ENCODE results near the gene UBL4A. TPM values are rescaled to one million over a fixed set of nuclear protein-coding genes. Genes with fewer than 3 reads are reported as not detected.
A peak's percentile ranks its signal among the peaks of the same experiment; 100 is the strongest.

The UBL4A gene
- total RNA-seq, 1 experiment from 2014 or later: 84.0 TPM

DNA sequence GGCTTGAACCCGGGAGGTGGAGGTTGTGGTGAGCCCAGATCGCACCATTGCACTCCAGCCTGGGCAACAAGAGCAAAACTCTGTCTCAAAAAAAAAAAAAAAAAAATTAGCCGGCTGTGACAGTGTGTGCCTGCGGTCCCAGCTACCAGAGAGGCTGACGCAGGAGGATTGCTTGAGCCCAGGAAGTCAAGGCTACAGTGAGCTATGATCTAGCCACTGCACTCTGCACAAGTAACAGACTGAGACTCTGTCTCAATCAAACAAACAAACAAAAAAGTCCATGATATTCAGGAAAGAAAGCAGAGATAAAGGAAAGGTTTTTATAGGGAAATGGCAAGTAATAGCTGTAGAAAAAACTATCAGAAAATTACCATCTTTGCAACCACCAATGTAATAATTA is 5.2 kb downstream of the UBL4A start:
- Histone ChIP-seq H3K27me3 (ENCODE audit: control insufficient read depth, insufficient read depth, low read length) (no peaks in the 10 kb centered on the region), H3K4me3 (ENCODE audit: insufficient read depth, low read depth, low read length) (no peak overlapping the region), H3K36me3 (replicated peaks; ENCODE audit: control insufficient read depth, insufficient read depth, low read length) (peaks cover 2% of the 10 kb centered on the region; the same call in 1 of the 2 replicates)
- DNase-seq: no peak

DNA sequence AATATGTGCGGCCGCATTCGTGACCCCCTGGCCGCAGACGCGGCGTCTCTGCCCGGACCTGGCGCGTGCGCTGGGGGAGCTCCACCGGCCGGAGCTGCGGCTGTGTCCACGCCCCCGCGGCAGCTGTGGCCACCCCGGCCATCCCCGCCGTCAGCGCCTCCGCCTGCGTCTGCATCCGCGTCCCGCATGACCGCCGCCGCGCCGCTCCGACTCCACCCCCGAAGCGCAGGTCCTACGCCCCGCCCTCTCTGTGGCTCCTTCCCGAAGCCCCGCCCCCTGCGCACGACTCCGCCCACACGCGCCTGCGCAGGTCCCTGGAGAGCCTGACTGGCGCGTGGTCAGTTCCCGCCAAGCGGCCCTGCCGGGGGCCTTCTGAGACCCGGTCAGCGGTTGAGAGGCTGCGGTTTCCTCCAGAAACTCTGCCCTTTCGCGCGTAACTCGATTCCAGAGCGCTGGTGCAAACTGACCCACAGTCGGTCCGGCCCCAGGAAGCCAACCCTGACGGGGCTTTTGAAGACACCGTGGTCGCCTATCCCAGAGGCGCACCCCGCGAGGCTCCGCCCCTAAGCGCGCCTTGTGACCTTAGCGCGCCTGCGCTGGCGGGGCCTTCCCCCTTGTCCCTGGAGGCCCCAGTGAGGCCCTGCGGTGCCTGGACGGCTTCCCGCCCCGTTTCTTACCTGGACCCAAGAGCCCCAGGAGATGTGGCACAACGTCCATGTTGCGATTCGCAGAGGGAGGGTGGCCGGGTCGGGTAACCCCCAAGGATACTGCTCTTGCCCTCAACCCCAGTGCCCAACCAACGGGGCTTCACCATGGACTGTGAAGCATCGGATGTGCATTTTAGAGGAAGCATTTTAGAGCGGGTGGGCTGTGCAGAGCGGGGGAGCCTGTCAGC is 7.4 kb downstream of the UBL4A start, which contains the start of gene LAGE3:
Gene LAGE3 (minus strand): TSS at position 554 of the 895 bp plus-strand sequence. CDS start 366 bp downstream, at position 188.
- Histone ChIP-seq H3K4me3 (ENCODE audit: insufficient read depth, low read depth, low read length) (peak within 1 kb of the TSS; percentile 53), H3K27me3 (ENCODE audit: control insufficient read depth, insufficient read depth, low read length) (no peaks in the 10 kb centered on the region), H3K36me3 (replicated peaks; ENCODE audit: control insufficient read depth, insufficient read depth, low read length) (no peaks in the 10 kb centered on the region)
- peak; percentile 97 for DNase-seq

DNA sequence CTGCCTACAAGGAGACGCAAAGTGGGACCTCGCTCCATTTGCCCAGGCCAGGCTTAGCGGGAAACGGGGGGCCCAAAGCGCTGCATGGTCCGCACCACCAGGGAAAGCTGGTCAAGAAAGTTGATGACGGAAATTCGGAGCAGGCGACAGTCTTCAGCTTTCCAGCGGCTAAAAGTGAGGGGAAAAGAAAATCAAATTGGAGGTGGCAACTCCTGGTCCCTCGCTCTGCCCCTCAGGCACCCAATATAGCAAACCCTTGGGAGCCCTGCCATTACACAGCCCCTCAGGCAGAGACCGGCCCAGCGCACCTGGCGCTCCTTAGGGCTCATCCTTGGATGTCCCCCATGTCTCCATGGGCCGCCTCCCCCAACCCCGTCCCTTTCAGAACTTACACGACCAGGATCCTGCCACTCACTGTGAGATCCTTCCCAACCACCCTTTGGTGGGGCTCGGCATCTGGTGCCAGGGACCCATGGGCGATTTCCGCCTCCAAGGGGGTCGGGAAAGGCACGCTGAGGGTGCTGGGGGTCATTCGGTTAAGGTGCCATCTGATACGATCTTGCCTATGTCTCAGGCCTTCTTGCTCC is 8.4 kb downstream of the UBL4A start:
- Histone ChIP-seq H3K4me3 (ENCODE audit: insufficient read depth, low read depth, low read length) (peak overlapping the region; percentile 53), H3K27me3 (ENCODE audit: control insufficient read depth, insufficient read depth, low read length) (no peaks in the 10 kb centered on the region), H3K36me3 (replicated peaks; ENCODE audit: control insufficient read depth, insufficient read depth, low read length) (no peaks in the 10 kb centered on the region)
- peak; percentile 58 for DNase-seq

DNA sequence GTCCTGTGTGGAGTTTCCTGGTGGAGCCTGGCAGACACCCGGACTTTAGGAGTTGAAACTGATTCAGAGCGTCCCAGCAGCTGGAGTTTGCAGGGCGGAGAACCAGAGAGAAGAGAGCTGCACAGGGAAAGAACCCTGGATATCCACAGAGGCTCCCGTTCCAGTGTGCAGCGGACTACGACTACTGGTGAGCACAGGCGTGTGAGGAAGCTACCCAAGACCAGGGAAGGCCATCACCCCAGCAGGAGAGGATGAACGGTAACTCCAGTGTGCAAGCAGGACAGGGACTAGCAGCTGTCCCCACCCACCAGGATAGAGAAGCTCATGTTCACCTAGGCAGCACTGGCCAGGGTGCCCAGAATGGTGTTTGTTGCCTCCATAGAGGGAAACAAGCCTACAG is 9.6 kb downstream of the UBL4A start:
- no peak overlapping the region for H3K4me3 ChIP-seq (ENCODE audit: insufficient read depth, low read depth, low read length)
- DNase-seq: no peak
- no peaks in the 10 kb centered on the region for H3K27me3 ChIP-seq (ENCODE audit: control insufficient read depth, insufficient read depth, low read length)
- no peaks in the 10 kb centered on the region for H3K36me3 ChIP-seq (replicated peaks; ENCODE audit: control insufficient read depth, insufficient read depth, low read length)

DNA sequence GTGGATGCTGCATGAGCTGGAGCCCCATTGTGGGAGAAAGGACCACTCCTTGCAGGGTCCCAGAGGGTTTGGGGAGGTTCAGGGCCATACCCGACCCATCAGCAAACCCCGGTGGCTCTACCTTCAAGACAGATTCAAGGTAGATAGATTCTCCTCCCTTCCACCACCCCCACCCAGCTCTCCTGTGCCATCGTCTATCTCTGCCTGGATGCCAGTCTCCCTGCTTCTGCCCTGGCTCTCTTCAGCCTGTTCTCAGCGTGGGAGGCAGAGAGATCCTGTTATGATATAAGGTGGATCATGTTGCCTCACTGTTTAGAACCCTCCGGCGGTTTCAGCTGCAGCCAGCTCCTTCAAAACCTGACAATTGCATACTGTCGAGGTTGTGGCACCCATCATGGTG is 12.7 kb downstream of the UBL4A start:
- DNase-seq: no peak
- Histone ChIP-seq H3K4me3 (ENCODE audit: insufficient read depth, low read depth, low read length) (no peak overlapping the region), H3K27me3 (ENCODE audit: control insufficient read depth, insufficient read depth, low read length) (no peaks in the 10 kb centered on the region), H3K36me3 (replicated peaks; ENCODE audit: control insufficient read depth, insufficient read depth, low read length) (no peaks in the 10 kb centered on the region; the same call in 1 of the 2 replicates)

DNA sequence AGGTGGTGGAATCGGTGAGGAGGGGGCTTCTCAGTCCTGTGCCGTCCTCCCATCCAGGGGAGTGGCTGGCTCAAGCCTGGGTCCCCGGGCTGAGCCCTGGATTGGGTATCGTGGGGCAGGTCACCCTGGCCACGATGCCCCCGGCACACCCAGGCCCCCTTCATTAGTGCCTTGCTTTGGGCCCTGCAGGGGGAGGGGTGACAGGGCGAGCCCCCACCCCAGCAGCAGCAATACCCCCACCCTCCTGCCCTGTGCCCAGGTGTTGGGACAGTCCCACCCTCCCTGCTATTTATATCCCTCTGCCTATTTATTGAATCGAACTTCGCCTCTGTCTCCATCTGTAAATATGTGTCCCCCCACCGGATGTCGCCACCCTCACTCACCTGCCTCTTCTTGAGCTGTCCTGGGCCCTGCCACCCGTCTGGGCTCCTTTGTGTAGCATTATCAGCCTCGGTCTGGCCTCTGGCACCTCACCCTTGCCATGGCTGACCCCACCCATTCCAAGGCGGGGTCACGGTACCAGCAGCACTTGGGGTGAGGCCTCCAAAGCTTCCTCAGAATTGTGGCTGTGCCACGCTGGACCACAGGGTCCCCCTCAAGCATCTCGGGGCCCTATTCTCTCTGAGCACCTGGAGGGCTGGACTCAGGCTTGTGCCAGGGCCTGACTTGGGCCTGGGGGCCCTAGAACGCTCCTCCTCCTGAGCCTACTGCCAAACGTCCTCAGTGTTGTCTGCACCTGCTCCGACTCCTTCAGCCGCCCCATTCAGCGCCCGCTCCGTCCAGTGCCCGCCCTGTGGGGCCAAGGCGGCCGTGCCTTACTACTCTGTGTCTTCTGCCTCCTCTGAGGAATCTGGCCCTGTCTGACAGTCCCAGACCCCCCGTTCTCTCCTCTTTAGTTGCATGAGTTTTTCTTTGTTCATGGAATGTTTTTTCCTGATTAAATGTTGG is 13.5 kb downstream of the UBL4A start:
- H3K36me3 ChIP-seq (replicated peaks; ENCODE audit: control insufficient read depth, insufficient read depth, low read length): no peaks in the 10 kb centered on the region; the same call in 1 of the 2 replicates
- H3K4me3 ChIP-seq (ENCODE audit: insufficient read depth, low read depth, low read length): no peak overlapping the region
- H3K27me3 ChIP-seq (ENCODE audit: control insufficient read depth, insufficient read depth, low read length): no peaks in the 10 kb centered on the region
- peak; percentile 66 for DNase-seq

DNA sequence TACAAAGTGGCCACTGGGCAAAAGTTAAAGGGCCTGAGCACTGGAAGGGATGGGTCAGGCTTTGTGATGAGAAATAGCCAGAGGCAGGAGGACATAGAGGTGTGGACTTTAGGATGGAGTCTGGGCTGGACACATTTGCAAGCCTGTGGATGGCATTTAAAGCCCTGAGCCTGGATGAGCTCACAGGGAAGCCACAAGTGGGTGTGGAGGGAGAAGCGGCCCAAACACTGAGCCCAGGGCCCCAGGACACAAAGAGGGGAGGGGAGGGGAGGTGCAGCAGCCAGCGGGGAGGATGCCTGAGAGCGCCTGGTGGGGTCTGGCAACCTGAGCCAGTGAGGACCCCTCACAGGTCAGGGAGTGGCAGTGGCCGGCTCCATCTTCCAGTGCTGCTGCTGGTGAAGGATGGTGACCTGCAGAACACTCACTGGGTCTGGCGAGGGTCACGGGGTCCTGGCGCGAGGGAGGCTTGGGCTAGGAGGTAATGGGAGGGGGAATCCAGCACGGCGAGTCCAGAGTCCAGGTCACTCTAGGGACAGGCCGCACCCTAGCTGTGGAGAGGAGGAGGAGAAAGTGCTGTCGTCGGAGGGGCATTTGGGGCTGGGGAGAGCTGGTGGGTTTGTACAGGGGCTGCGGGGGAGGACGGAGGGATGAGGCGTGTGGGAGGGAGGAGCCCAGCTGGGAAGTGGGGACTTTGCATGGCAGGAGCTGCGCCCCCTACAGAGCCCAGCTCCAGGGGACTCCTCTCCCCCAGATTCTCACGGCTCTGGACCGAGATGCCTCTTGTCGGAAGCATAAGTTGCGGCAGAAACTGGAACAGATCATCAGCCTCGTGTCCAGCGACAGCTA is 14.4 kb downstream of the UBL4A start:
- Histone ChIP-seq H3K4me3 (ENCODE audit: insufficient read depth, low read depth, low read length) (no peak overlapping the region), H3K27me3 (ENCODE audit: control insufficient read depth, insufficient read depth, low read length) (no peaks in the 10 kb centered on the region), H3K36me3 (replicated peaks; ENCODE audit: control insufficient read depth, insufficient read depth, low read length) (no peaks in the 10 kb centered on the region; the same call in 1 of the 2 replicates)
- DNase-seq: no peak

DNA sequence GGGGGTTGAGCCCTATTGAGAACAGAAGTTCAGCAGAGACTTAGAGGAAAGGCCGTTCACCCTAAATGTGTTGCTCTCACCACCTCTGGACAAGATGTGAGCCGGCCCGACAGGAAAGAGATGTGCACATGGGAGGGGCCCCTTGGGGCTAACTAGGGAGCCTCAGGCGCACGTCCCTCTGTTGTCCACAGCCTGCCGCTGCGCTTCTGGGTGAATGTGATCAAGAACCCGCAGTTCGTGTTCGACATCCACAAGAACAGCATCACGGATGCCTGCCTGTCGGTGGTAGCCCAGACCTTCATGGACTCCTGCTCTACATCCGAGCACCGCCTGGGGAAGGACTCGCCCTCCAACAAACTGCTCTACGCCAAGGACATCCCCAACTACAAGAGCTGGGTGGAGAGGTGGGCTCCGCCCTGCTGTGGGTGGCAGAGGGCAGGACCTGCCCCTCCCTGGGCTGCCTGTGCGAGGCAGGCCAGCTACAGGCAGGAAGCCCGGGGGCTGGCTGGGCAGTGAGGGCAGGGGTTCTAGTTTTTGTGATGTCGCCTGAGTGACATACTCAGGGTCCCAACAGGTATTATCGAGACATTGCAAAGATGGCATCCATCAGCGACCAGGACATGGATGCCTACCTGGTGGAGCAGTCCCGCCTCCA is 15.4 kb downstream of the UBL4A start:
- Histone ChIP-seq H3K36me3 (replicated peaks; ENCODE audit: control insufficient read depth, insufficient read depth, low read length) (no peaks in the 10 kb centered on the region; the same call in 1 of the 2 replicates), H3K4me3 (ENCODE audit: insufficient read depth, low read depth, low read length) (no peak overlapping the region), H3K27me3 (ENCODE audit: control insufficient read depth, insufficient read depth, low read length) (no peaks in the 10 kb centered on the region)
- no peak for DNase-seq

DNA sequence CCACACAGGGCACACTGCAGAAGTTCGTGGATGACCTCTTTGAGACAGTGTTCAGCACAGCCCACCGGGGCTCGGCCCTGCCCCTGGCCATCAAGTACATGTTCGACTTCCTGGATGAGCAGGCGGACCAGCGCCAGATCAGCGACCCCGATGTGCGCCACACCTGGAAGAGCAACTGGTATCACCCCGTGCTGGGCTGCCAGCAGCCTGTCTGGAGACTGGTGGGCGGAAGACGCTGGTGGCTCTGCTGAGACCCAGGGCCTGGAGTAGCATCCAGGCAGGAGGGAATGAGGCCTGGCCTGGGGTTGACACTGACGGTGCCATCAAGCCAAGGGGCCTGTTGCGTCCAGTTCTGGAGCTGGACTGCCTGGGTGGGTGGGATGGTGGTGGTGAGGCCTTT is 16.0 kb downstream of the UBL4A start:
- no peak overlapping the region for H3K4me3 ChIP-seq (ENCODE audit: insufficient read depth, low read depth, low read length)
- no peaks in the 10 kb centered on the region for H3K27me3 ChIP-seq (ENCODE audit: control insufficient read depth, insufficient read depth, low read length)
- no peaks in the 10 kb centered on the region; the same call in 1 of the 2 replicates for H3K36me3 ChIP-seq (replicated peaks; ENCODE audit: control insufficient read depth, insufficient read depth, low read length)
- no peak for DNase-seq

DNA sequence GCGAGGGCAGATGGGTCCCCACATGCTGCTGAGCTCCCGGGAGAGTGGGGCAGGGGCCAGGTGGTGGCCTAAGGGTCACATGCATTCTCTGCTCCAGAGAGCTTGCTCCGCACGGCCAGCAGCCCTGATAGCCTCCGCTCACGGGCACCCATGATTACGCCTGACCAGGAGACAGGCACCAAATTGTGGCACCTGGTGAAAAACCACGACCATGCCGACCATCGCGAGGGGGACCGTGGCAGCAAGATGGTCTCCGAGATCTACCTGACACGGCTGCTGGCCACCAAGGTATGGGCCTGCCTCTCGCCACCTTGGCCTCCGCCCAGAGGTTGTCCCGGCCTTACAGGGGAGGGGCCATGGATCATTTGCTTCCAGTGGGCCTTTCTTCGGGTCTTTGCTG is 16.5 kb downstream of the UBL4A start:
- no peaks in the 10 kb centered on the region for H3K27me3 ChIP-seq (ENCODE audit: control insufficient read depth, insufficient read depth, low read length)
- DNase-seq: no peak
- H3K4me3 ChIP-seq (ENCODE audit: insufficient read depth, low read depth, low read length): no peak overlapping the region
- no peaks in the 10 kb centered on the region; the same call in 1 of the 2 replicates for H3K36me3 ChIP-seq (replicated peaks; ENCODE audit: control insufficient read depth, insufficient read depth, low read length)

DNA sequence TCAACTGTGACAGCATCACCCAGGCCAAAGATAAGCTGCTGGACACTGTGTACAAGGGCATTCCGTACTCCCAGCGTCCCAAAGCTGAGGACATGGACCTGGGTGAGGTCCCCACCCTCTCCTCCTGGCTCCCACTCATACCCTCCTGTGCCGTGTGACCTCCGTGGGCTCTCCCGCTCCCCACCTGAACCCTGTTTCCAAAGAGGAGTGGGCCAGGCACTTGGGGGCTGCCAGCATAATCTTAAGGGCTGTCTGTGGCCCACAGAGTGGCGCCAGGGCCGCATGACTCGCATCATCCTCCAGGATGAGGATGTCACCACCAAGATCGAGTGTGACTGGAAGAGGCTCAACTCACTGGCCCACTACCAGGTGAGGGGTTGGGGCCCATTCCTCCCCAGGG is 17.3 kb downstream of the UBL4A start:
- no peak for DNase-seq
- H3K36me3 ChIP-seq (replicated peaks; ENCODE audit: control insufficient read depth, insufficient read depth, low read length): no peaks in the 10 kb centered on the region; the same call in 1 of the 2 replicates
- no peaks in the 10 kb centered on the region for H3K27me3 ChIP-seq (ENCODE audit: control insufficient read depth, insufficient read depth, low read length)
- H3K4me3 ChIP-seq (ENCODE audit: insufficient read depth, low read depth, low read length): no peak overlapping the region

DNA sequence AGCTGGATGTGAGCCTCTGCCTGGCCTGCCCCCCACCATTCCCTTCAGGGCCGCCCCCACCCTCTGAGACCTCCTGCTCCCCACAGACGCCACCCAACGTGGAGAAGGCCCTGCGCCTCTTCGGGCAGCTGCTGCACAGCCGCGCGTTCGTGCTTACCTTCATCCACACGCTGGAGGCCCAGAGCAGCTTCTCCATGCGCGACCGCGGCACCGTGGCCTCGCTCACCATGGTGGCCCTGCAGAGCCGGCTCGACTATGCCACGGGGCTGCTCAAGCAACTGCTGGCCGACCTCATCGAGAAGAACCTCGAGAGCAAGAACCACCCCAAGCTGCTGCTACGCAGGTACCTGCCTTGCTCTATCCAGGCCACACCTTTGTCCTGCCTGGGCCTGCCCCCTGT is 18.2 kb downstream of the UBL4A start:
- DNase-seq: no peak

DNA sequence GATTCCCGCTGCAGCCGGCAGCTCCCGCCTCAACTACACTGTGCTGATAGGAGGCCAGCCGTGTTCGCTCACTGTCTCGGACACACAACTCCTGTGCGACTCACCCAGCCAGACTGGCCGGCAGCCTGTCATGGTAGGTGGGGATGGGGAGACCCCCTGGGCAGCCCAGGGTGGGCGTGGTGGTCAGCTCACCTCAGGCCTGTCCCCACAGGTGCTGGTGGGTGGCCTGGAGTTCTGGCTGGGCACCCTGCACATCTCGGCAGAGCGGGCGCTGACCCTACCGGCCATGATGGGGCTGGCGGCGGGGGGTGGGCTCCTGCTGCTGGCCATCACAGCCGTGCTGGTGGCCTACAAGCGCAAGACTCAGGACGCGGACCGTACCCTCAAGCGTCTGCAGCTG is 18.9 kb downstream of the UBL4A start:
- DNase-seq: no peak
- Histone ChIP-seq H3K36me3 (replicated peaks; ENCODE audit: control insufficient read depth, insufficient read depth, low read length) (no peaks in the 10 kb centered on the region; the same call in 1 of the 2 replicates), H3K27me3 (ENCODE audit: control insufficient read depth, insufficient read depth, low read length) (no peaks in the 10 kb centered on the region), H3K4me3 (ENCODE audit: insufficient read depth, low read depth, low read length) (no peak overlapping the region)

More for the DNA sequence above, 18.2 kb downstream of the UBL4A start:
- no peak overlapping the region for H3K4me3 ChIP-seq (ENCODE audit: insufficient read depth, low read depth, low read length)
- H3K36me3 ChIP-seq (replicated peaks; ENCODE audit: control insufficient read depth, insufficient read depth, low read length): no peaks in the 10 kb centered on the region; the same call in 1 of the 2 replicates
- no peaks in the 10 kb centered on the region for H3K27me3 ChIP-seq (ENCODE audit: control insufficient read depth, insufficient read depth, low read length)

All from H7 (cell line).